DMS 273 (cell line): ENCODE results near the gene B4GALNT1.
"Not testable (repeated sequence)": the region's sequence is repeated elsewhere in the genome, so short reads cannot be mapped to it uniquely, and the experiment has no call there.

Source experiments
- DNase-seq: peaks from one replicate; lab custom pipeline; 2025; ENCODE audit not compliant: unreplicated experiment; lab: John Stamatoyannopoulos, UW

The B4GALNT1 gene

GRCh38 chr12:57632958-57633840 is at the start of gene B4GALNT1:
Gene B4GALNT1, minus strand, starts transcription at chr12:57633201. Its CDS starts 1,069 bp downstream, at chr12:57632132.
- DNase-seq: peak; percentile 89

- DNase-seq: no peak
Measured at GRCh38 chr12:57679697-57680096, 46.7 kb upstream of the B4GALNT1 start.

- DNase-seq: not testable (repeated sequence)
Measured at GRCh38 chr12:57677947-57678346, 44.9 kb upstream of the B4GALNT1 start.

- DNase-seq: no peak
Measured at GRCh38 chr12:57674691-57675090, 41.7 kb upstream of the B4GALNT1 start.

GRCh38 chr12:57672801-57673200 is 39.8 kb upstream of the B4GALNT1 start:
- no peak for DNase-seq

- DNase-seq: not testable (repeated sequence)
Measured at GRCh38 chr12:57671811-57672210, 38.8 kb upstream of the B4GALNT1 start.

- not testable (repeated sequence) for DNase-seq
Measured at GRCh38 chr12:57669691-57670090, 36.7 kb upstream of the B4GALNT1 start.

GRCh38 chr12:57666897-57667296 is 33.9 kb upstream of the B4GALNT1 start:
- DNase-seq: no peak

- DNase-seq: not testable (repeated sequence)
Measured at GRCh38 chr12:57665066-57665820, 32.2 kb upstream of the B4GALNT1 start.

- peak; percentile 15 for DNase-seq
Measured at GRCh38 chr12:57661376-57661775, 28.4 kb upstream of the B4GALNT1 start.

- DNase-seq: no peak
Measured at GRCh38 chr12:57658890-57659289, 25.9 kb upstream of the B4GALNT1 start.

GRCh38 chr12:57657744-57658143 is 24.7 kb upstream of the B4GALNT1 start:
- DNase-seq: peak; percentile 23

GRCh38 chr12:57656408-57656807 is 23.4 kb upstream of the B4GALNT1 start:
- not testable (repeated sequence) for DNase-seq

- DNase-seq: no peak
Measured at GRCh38 chr12:57655541-57656240, 22.7 kb upstream of the B4GALNT1 start.

GRCh38 chr12:57654042-57654441 is 21.0 kb upstream of the B4GALNT1 start:
- no peak for DNase-seq

- DNase-seq: not testable (repeated sequence)
Measured at GRCh38 chr12:57646659-57647049, 13.7 kb upstream of the B4GALNT1 start.

- DNase-seq: peak; percentile 60
Measured at GRCh38 chr12:57645990-57646658, 13.1 kb upstream of the B4GALNT1 start.

- no peak for DNase-seq
Measured at GRCh38 chr12:57641699-57642442, 8.9 kb upstream of the B4GALNT1 start.

GRCh38 chr12:57640175-57641042 is 7.4 kb upstream of the B4GALNT1 start:
- DNase-seq: no peak
